Activated B cell treated with CpG ODN at 0.5 μM for 24 hours (primary cell): ENCODE measurements around the gene GINS2. TPM values are rescaled to one million over a fixed set of nuclear protein-coding genes. Genes with fewer than 3 reads are reported as not detected.

ENCODE experiments used
- ATAC-seq: fragments of 200-7000 bp; cut with Tn5 transposase; one replicate; pipeline ENCODE4 v1.10.0; 2021; ENCODE audit warnings: low read depth, mild to moderate bottlenecking, moderate library complexity
- CTCF ChIA-PET: fragments of 350-600 bp; sonication (Branson Sonifier 250); formaldehyde crosslinking; loops from one replicate; lab custom pipeline; 2021; ENCODE audit warnings: antibody characterized with exemption; lab: Charles Lee
- POLR2A ChIA-PET: fragments of 350-600 bp; sonication (Branson Sonifier 250); formaldehyde crosslinking; loops from one replicate; lab custom pipeline; 2021; ENCODE audit warnings: antibody characterized with exemption; lab: Charles Lee
- DNase-seq: peaks from one replicate; pipeline ENCODE4 v3.0.0; 2022
- H3K27ac Mint-ChIP-seq: one replicate; pipeline ENCODE4 v1.8.0; 2020; ENCODE audit warnings: mixed read lengths
- H3K27me3 Mint-ChIP-seq: one replicate; pipeline ENCODE4 v1.8.0; 2021; ENCODE audit warnings: mixed read lengths
- H3K36me3 Mint-ChIP-seq: one replicate; pipeline ENCODE4 v1.8.0; 2021; ENCODE audit warnings: low read depth, mixed read lengths
- H3K4me1 Mint-ChIP-seq: one replicate; pipeline ENCODE4 v1.8.0; 2021; ENCODE audit warnings: mixed read lengths
- H3K4me3 Mint-ChIP-seq: one replicate; pipeline ENCODE4 v1.8.0; 2020; ENCODE audit warnings: mild to moderate bottlenecking, mixed read lengths
- H3K9me3 Mint-ChIP-seq: one replicate; pipeline ENCODE4 v1.8.0; 2020; ENCODE audit warnings: mixed read lengths
- CTCF ChIP-seq: fragments of 200-600 bp; IDR thresholded peaks from one replicate; pipeline ENCODE4 v1.8.0; 2022; ENCODE audit warnings: antibody characterized with exemption, mild to moderate bottlenecking
- intact Hi-C: fragments of 100-400 bp; cut with micrococcal nuclease; formaldehyde crosslinking; loops from one replicate; pipeline ENCODE4 v1.15.1; 2024
- total RNA-seq: library from RNA; stranded (reverse); gene quantifications from 2 replicates; pipeline ENCODE4 v1.2.3, GENCODE V29; 2022

Gene GINS2
- total RNA-seq, 1 donor from 2014 or later = 6.0 TPM

GRCh38 chr16:85734311-85735017 lies 45.7 kb upstream of the GINS2 start:
- no peak overlapping the region for H3K4me3 Mint-ChIP-seq
- H3K4me1 Mint-ChIP-seq = peaks cover 34% of the 10 kb centered on the region
- POLR2A ChIA-PET = interaction anchor here (1.3 to 2.2 kb wide), 2 partner anchors 15 to 22 kb away, joined by 9 to 13 read pairs; no protein-coding TSS in a partner anchor
- intact Hi-C loops = loop anchor here (1.0 kb wide), 1 partner anchor 22 kb away; no protein-coding TSS in a partner anchor
- H3K27ac Mint-ChIP-seq = no peak overlapping the region
- peaks cover 18% of the 10 kb centered on the region for H3K36me3 Mint-ChIP-seq
- CTCF ChIA-PET = no interaction called here
- ATAC-seq (no peak), DNase-seq (no peak)
- no peaks in the 10 kb centered on the region for H3K27me3 Mint-ChIP-seq
- no peak for TF ChIP-seq CTCF
- no peaks in the 10 kb centered on the region for H3K9me3 Mint-ChIP-seq

- no peaks in the 10 kb centered on the region for H3K27me3 Mint-ChIP-seq
- no peak overlapping the region for H3K4me3 Mint-ChIP-seq
- no peaks in the 10 kb centered on the region for H3K9me3 Mint-ChIP-seq
- ATAC-seq (no peak), DNase-seq (no peak)
- no peak overlapping the region for H3K27ac Mint-ChIP-seq
- TF ChIP-seq CTCF = no peak
- H3K4me1 Mint-ChIP-seq = peaks cover 34% of the 10 kb centered on the region
- intact Hi-C loops = no loop called here
- ChIA-PET POLR2A (no interaction called here), CTCF (no interaction called here)
- H3K36me3 Mint-ChIP-seq = peaks cover 13% of the 10 kb centered on the region
Observed at GRCh38 chr16:85733839-85734170, 45.1 kb upstream of the GINS2 start.

GRCh38 chr16:85733155-85733838 lies 44.5 kb upstream of the GINS2 start:
- DNase-seq (no peak), ATAC-seq (no peak)
- H3K27ac Mint-ChIP-seq = no peak overlapping the region
- ChIA-PET CTCF (no interaction called here), POLR2A (no interaction called here)
- no peaks in the 10 kb centered on the region for H3K9me3 Mint-ChIP-seq
- H3K36me3 Mint-ChIP-seq = peaks cover 13% of the 10 kb centered on the region
- TF ChIP-seq CTCF = no peak
- H3K27me3 Mint-ChIP-seq = no peaks in the 10 kb centered on the region
- H3K4me3 Mint-ChIP-seq = no peak overlapping the region
- intact Hi-C loops = no loop called here
- peaks cover 34% of the 10 kb centered on the region for H3K4me1 Mint-ChIP-seq

- Mint-ChIP-seq H3K9me3 (no peaks in the 10 kb centered on the region), H3K4me3 (no peak overlapping the region), H3K36me3 (peaks cover 21% of the 10 kb centered on the region), H3K27ac (no peak overlapping the region), H3K4me1 (peaks cover 20% of the 10 kb centered on the region), H3K27me3 (no peaks in the 10 kb centered on the region)
- no peak for ATAC-seq
- DNase-seq = no peak
- no peak for TF ChIP-seq CTCF
- CTCF ChIA-PET = interaction anchor here (0.6 kb wide), 1 partner anchor 78 kb away, joined by 4 read pairs; no protein-coding TSS in a partner anchor
- POLR2A ChIA-PET = no interaction called here
- intact Hi-C loops = no loop called here
Observed at GRCh38 chr16:85731179-85731578, 42.4 kb upstream of the GINS2 start.

- H3K27ac Mint-ChIP-seq = no peak overlapping the region
- ChIA-PET CTCF (interaction anchor here (1.1 kb wide), 1 partner anchor 29 kb away, joined by 3 read pairs; no protein-coding TSS in a partner anchor), POLR2A (interaction anchor here (0.5 kb wide), 1 partner anchor 10 kb away, joined by 3 read pairs; no protein-coding TSS in a partner anchor)
- no peaks in the 10 kb centered on the region for H3K27me3 Mint-ChIP-seq
- H3K4me1 Mint-ChIP-seq = peaks cover 9% of the 10 kb centered on the region
- TF ChIP-seq CTCF = no peak
- H3K4me3 Mint-ChIP-seq = no peak overlapping the region
- peaks cover 28% of the 10 kb centered on the region for H3K36me3 Mint-ChIP-seq
- ATAC-seq (no peak), DNase-seq (no peak)
- H3K9me3 Mint-ChIP-seq = no peaks in the 10 kb centered on the region
- intact Hi-C loops = no loop called here
Observed at GRCh38 chr16:85730186-85730465, 41.4 kb upstream of the GINS2 start.
